H9 (cell line): ENCODE data around the gene TMEM240. TPM values are rescaled to one million over a fixed set of nuclear protein-coding genes. Genes with fewer than 3 reads are reported as not detected.

Source experiments
- DNase-seq: peaks from one replicate; pipeline ENCODE4 v3.0.0-alpha.2; 2017
- H2AFZ ChIP-seq: one replicate; pipeline ENCODE4 v1.6.1; 2013; ENCODE audit warnings: mild to moderate bottlenecking, low read length, control low read depth, moderate library complexity
- H2AK5ac ChIP-seq: 2 replicates; pipeline ENCODE4 v1.6.1; 2013; ENCODE audit warnings: low read length, control low read depth, mixed read lengths; ENCODE audit not compliant: insufficient read length
- H2BK120ac ChIP-seq: one replicate; pipeline ENCODE4 v1.6.1; 2013; ENCODE audit warnings: low read depth, mild to moderate bottlenecking, low read length, control low read depth, inconsistent platforms; ENCODE audit not compliant: poor library complexity, severe bottlenecking
- H2BK12ac ChIP-seq: 2 replicates; pipeline ENCODE4 v1.6.1; 2013; ENCODE audit warnings: low read length, control low read depth, mixed read lengths, low read depth; ENCODE audit not compliant: insufficient read length
- H2BK15ac ChIP-seq: 2 replicates; pipeline ENCODE4 v1.6.1; 2013; ENCODE audit warnings: low read depth, low read length, control low read depth
- H2BK20ac ChIP-seq: one replicate; pipeline ENCODE4 v1.6.1; 2013; ENCODE audit warnings: low read depth, mild to moderate bottlenecking, low read length, control low read depth, inconsistent platforms; ENCODE audit not compliant: poor library complexity, severe bottlenecking
- H2BK5ac ChIP-seq: 2 replicates; pipeline ENCODE4 v1.6.1; 2013; ENCODE audit warnings: low read length, control low read depth, mixed read lengths; ENCODE audit not compliant: insufficient read length
- H3K14ac ChIP-seq: 2 replicates; pipeline ENCODE4 v1.6.1; 2013; ENCODE audit warnings: low read length, control low read depth; ENCODE audit not compliant: insufficient read depth
- H3K18ac ChIP-seq: 2 replicates; pipeline ENCODE4 v1.6.1; 2013; ENCODE audit warnings: low read depth, mild to moderate bottlenecking, mixed read lengths, low read length, control low read depth; ENCODE audit not compliant: insufficient read length
- H3K23ac ChIP-seq: 2 replicates; pipeline ENCODE4 v1.6.1; 2013; ENCODE audit warnings: low read length, control low read depth, mixed read lengths, low read depth; ENCODE audit not compliant: insufficient read length
- H3K23me2 ChIP-seq: 2 replicates; pipeline ENCODE4 v1.6.1; 2013; ENCODE audit warnings: low read depth, mild to moderate bottlenecking, mixed read lengths, low read length, control low read depth; ENCODE audit not compliant: insufficient read length, poor library complexity, severe bottlenecking
- H3K27ac ChIP-seq: 2 replicates; pipeline ENCODE4 v1.5.1; 2013; ENCODE audit warnings: low read length, control low read depth, mixed read lengths, low read depth; ENCODE audit not compliant: insufficient read length
- H3K27me3 ChIP-seq: 2 replicates; pipeline ENCODE4 v1.6.1; 2013; ENCODE audit warnings: low read length, control low read depth, inconsistent platforms; ENCODE audit not compliant: insufficient read depth
- H3K4ac ChIP-seq: 2 replicates; pipeline ENCODE4 v1.6.1; 2013; ENCODE audit warnings: low read depth, mild to moderate bottlenecking, control low read depth, inconsistent platforms, low read length, moderate library complexity
- H3K4me1 ChIP-seq: 2 replicates; pipeline ENCODE4 v1.6.1; 2013; ENCODE audit warnings: low read length, control low read depth, inconsistent platforms; ENCODE audit not compliant: insufficient read depth
- H3K4me2 ChIP-seq: 2 replicates; pipeline ENCODE4 v1.6.1; 2013; ENCODE audit warnings: low read length, control low read depth, mixed read lengths; ENCODE audit not compliant: insufficient read length, insufficient read depth
- H3K56ac ChIP-seq: 2 replicates; pipeline ENCODE4 v1.6.1; 2013; ENCODE audit warnings: low read depth, mild to moderate bottlenecking, mixed read lengths, low read length, control low read depth; ENCODE audit not compliant: insufficient read length
- H3K79me1 ChIP-seq: 2 replicates; pipeline ENCODE4 v1.6.1; 2013; ENCODE audit warnings: low read depth, mild to moderate bottlenecking, moderate library complexity, low read length, control low read depth, inconsistent platforms; ENCODE audit not compliant: insufficient read depth, poor library complexity, severe bottlenecking
- H3K79me2 ChIP-seq: 2 replicates; pipeline ENCODE4 v1.6.1; 2013; ENCODE audit warnings: low read length, control low read depth, inconsistent platforms; ENCODE audit not compliant: insufficient read depth
- H3K9ac ChIP-seq: 2 replicates; pipeline ENCODE4 v1.6.1; 2013; ENCODE audit warnings: low read length, control low read depth, mixed read lengths; ENCODE audit not compliant: insufficient read length; ENCODE audit errors: extremely low read depth
- H3K9me3 ChIP-seq: one replicate; pipeline ENCODE4 v1.6.1; 2013; ENCODE audit warnings: low read depth, low read length, inconsistent platforms; ENCODE audit not compliant: control insufficient read depth
- H3T11ph ChIP-seq: one replicate; pipeline ENCODE4 v1.6.1; 2013; ENCODE audit warnings: mild to moderate bottlenecking, low read length, control low read depth, inconsistent platforms
- H4K20me1 ChIP-seq: one replicate; pipeline ENCODE4 v1.6.1; 2013; ENCODE audit not compliant: control insufficient read depth, insufficient read length, insufficient read depth
- H4K5ac ChIP-seq: 2 replicates; pipeline ENCODE4 v1.6.1; 2013; ENCODE audit warnings: low read depth, mild to moderate bottlenecking, mixed read lengths, low read length, control low read depth; ENCODE audit not compliant: insufficient read length
- H4K8ac ChIP-seq: replicated peaks from 2 replicates; pipeline ENCODE4 v1.6.1; 2013; ENCODE audit warnings: low read length, control low read depth, mixed read lengths, low read depth; ENCODE audit not compliant: insufficient read length
- H4K91ac ChIP-seq: 2 replicates; pipeline ENCODE4 v1.6.1; 2013; ENCODE audit warnings: low read depth, mild to moderate bottlenecking, moderate library complexity, mixed read lengths, low read length, control low read depth; ENCODE audit not compliant: insufficient read length
- H3K27ac Mint-ChIP-seq, 3 experiments: 2 replicates in 2 of 3; 3 replicates in 1 of 3; pipeline ENCODE4 v1.8.0; 2020 to 2021; ENCODE audit warnings: mixed read lengths in 3 of 3, mild to moderate bottlenecking in 1 of 3, moderate library complexity in 1 of 3
- H3K27me3 Mint-ChIP-seq: 2 replicates; pipeline ENCODE4 v1.8.0; 2021; ENCODE audit warnings: low read depth, mild to moderate bottlenecking, moderate library complexity, mixed read lengths
- H3K36me3 Mint-ChIP-seq, 3 experiments: 2 replicates in 2 of 3; 3 replicates in 1 of 3; pipeline ENCODE4 v1.8.0; 2020 to 2021; ENCODE audit warnings: low read depth in 3 of 3, mixed read lengths in 3 of 3; ENCODE audit not compliant: insufficient read depth in 1 of 3
- H3K4me1 Mint-ChIP-seq, 2 experiments: 2 replicates each; pipeline ENCODE4 v1.8.0; 2020; ENCODE audit warnings: mixed read lengths in 2 of 2
- H3K4me3 Mint-ChIP-seq, 2 experiments: 2 replicates in 1 of 2; 3 replicates in 1 of 2; pipeline ENCODE4 v1.8.0; 2020 to 2021; ENCODE audit warnings: mild to moderate bottlenecking in 2 of 2, mixed read lengths in 2 of 2, moderate library complexity in 1 of 2
- H3K9me3 Mint-ChIP-seq, 2 experiments: 2 replicates in 1 of 2; 3 replicates in 1 of 2; pipeline ENCODE4 v1.8.0; 2020; ENCODE audit warnings: mild to moderate bottlenecking in 2 of 2, mixed read lengths in 2 of 2, moderate library complexity in 1 of 2
- CTCF ChIP-seq: fragments of 200-600 bp; sonication (generic); conservative IDR thresholded peaks from 3 replicates; pipeline ENCODE4 v1.8.0; 2021; ENCODE audit warnings: antibody characterized with exemption, mild to moderate bottlenecking
- WGBS: extraction: QIAGEN DNeasy Blood & Tissue Kit; methylation state at CpG from one replicate; pipeline ENCODE4 v1.1.7; 2013; ENCODE audit warnings: missing lambda C conversion rate, low lambda C conversion rate, mixed read lengths; ENCODE audit not compliant: insufficient read length; ENCODE audit errors: extremely low coverage; 5-methylcytosine and 5-hydroxymethylcytosine counted together
- total RNA-seq: library from RNA; stranded (reverse); gene quantifications from 2 replicates; pipeline ENCODE4 v1.2.1, GENCODE V29; 2021

The TMEM240 gene
- total RNA-seq, 1 experiment from 2014 or later: 8.7 TPM

- no peak overlapping the region; the same call in 1 of the 2 replicates for H3K14ac ChIP-seq
- H3K4me2 ChIP-seq: no peak overlapping the region
- H2BK20ac ChIP-seq: no peak overlapping the region
- H3K27ac ChIP-seq: no peak overlapping the region
- no peaks in the 10 kb centered on the region for H3K9me3 ChIP-seq
- H3K4ac ChIP-seq: no peak overlapping the region
- H4K20me1 ChIP-seq: no peaks in the 10 kb centered on the region
- Mint-ChIP-seq H3K4me3 (no peak overlapping the region), H3K4me1 (no peaks in the 10 kb centered on the region), H3K27ac (no peak overlapping the region), H3K36me3 (peaks cover 0 to 7% (median 6%) of the 10 kb centered on the region in 3 experiments; a peak in 4 of 7 replicates), H3K9me3 (no peaks in the 10 kb centered on the region), H3K27me3 (no peaks in the 10 kb centered on the region; the same call in 1 of the 2 replicates)
- DNase-seq: no peak
- H3T11ph ChIP-seq: no peak overlapping the region
- H2BK12ac ChIP-seq: no peak overlapping the region
- H2AFZ ChIP-seq: no peak overlapping the region
- H3K27me3 ChIP-seq: no peaks in the 10 kb centered on the region
- no peak overlapping the region for H2BK15ac ChIP-seq
- H4K5ac ChIP-seq: no peak overlapping the region
- no peaks in the 10 kb centered on the region for H3K79me2 ChIP-seq
- H2AK5ac ChIP-seq: no peak overlapping the region
- no peak overlapping the region for H3K56ac ChIP-seq
- WGBS: no CpG with 5 or more reads among the region's 13 CpGs
- H4K8ac ChIP-seq: no peak overlapping the region
- H3K79me1 ChIP-seq: no peaks in the 10 kb centered on the region
- H3K23me2 ChIP-seq: no peaks in the 10 kb centered on the region
- no peak overlapping the region for H2BK5ac ChIP-seq
- no peak overlapping the region for H3K9ac ChIP-seq
- TF ChIP-seq CTCF: no peak
- no peak overlapping the region for H3K23ac ChIP-seq
- no peak overlapping the region for H2BK120ac ChIP-seq
- no peak overlapping the region for H3K18ac ChIP-seq
- H3K4me1 ChIP-seq: no peaks in the 10 kb centered on the region
- H4K91ac ChIP-seq: no peak overlapping the region
These were observed 14.1 kb upstream of the TMEM240 start for GRCh38 chr1:1554550-1554925.
